Tibial nerve (tissue), 4 donors: ENCODE results near the gene ACTR5. TPM values are rescaled to one million over a fixed set of nuclear protein-coding genes. Genes with fewer than 3 reads are reported as not detected.

ENCODE experiments used
- DNase-seq, 2 donors: peaks; one replicate each; pipeline ENCODE4 v3.0.0-alpha.2; 2019; ENCODE audit warnings: low spot score in 2 of 2
- H3K27ac ChIP-seq, 4 donors: fragments of 200-600 bp; sonication (generic) in 3 of 4; one replicate each; pipeline ENCODE4 v1.5.1; 2017 to 2019; ENCODE audit warnings: mild to moderate bottlenecking in 1 of 4
- H3K27me3 ChIP-seq, 2 donors: fragments of 200-600 bp; sonication (generic) in 1 of 2; one replicate each; pipeline versions ENCODE4 v1.5.1 to v1.6.0; 2017 to 2019
- H3K36me3 ChIP-seq, 3 donors: fragments of 200-600 bp; sonication (generic); one replicate each; pipeline ENCODE4 v1.5.1; 2018 to 2019
- H3K4me1 ChIP-seq, 4 donors: fragments of 200-600 bp; sonication (generic) in 3 of 4; one replicate each; pipeline ENCODE4 v1.5.1; 2017 to 2019
- H3K4me3 ChIP-seq, 4 donors: fragments of 200-600 bp; sonication (generic) in 3 of 4; one replicate each; pipeline ENCODE4 v1.5.1; 2017 to 2019; ENCODE audit warnings: mild to moderate bottlenecking in 1 of 4, moderate library complexity in 1 of 4
- H3K9me3 ChIP-seq, 4 donors: fragments of 200-600 bp; sonication (generic) in 3 of 4; one replicate each; pipeline ENCODE4 v1.5.1; 2017 to 2019
- CTCF ChIP-seq, 5 experiments: fragments of 200-600 bp in 3 of 5; fragments of 450-650 bp in 2 of 5; sonication (generic) in 3 of 5; IDR thresholded peaks; one replicate each; pipeline ENCODE4 v1.5.1; 2016 to 2019; ENCODE audit warnings: antibody characterized with exemption in 5 of 5, mild to moderate bottlenecking in 3 of 5, moderate library complexity in 2 of 5
- EP300 ChIP-seq, 2 donors: sonication (generic); formaldehyde crosslinking; IDR thresholded peaks; one replicate each; pipeline ENCODE4 v1.6.1; 2017; ENCODE audit warnings: antibody characterized with exemption in 2 of 2, mild to moderate bottlenecking in 1 of 2
- POLR2A ChIP-seq, 2 donors: fragments of 450-650 bp; IDR thresholded peaks; one replicate each; pipeline ENCODE4 v1.6.1; 2017; ENCODE audit warnings: antibody characterized with exemption in 2 of 2, mild to moderate bottlenecking in 2 of 2, moderate library complexity in 2 of 2
- WGBS, 2 donors: methylation state at CpG; one replicate each; pipeline ENCODE4 v1.1.5; 2018; 5-methylcytosine and 5-hydroxymethylcytosine counted together
- total RNA-seq, 4 donors: library from RNA; depleted of rRNA; stranded (reverse); fragments of >200 nt; gene quantifications; one replicate each; pipeline ENCODE4 v1.1.0, GENCODE V29; 2016

ACTR5 gene
- total RNA-seq, 4 donors from 2014 or later = 14.7 to 19.0 (median 18.6) TPM

GRCh38 chr20:38725931-38726803 lies 22.1 kb upstream of the ACTR5 start:
- no peak for DNase-seq
- peaks cover 0 to 79% (median 6%) of the 10 kb centered on the region in 4 donors for H3K4me1 ChIP-seq
- peak in 1 of 5 experiments; percentile 15 for TF ChIP-seq CTCF (IDR thresholded peaks at IDR 0.05)
- no peak for TF ChIP-seq EP300 (IDR thresholded peaks at IDR 0.05)
- TF ChIP-seq POLR2A (IDR thresholded peaks at IDR 0.05) = no peak
- peaks cover 0 to 98% of the 10 kb centered on the region in 2 donors for H3K27me3 ChIP-seq
- no peaks in the 10 kb centered on the region for H3K36me3 ChIP-seq
- H3K27ac ChIP-seq = no peak overlapping the region
- 5 to 8% methylated on average over 27 to 52 of the region's 53 CpGs for WGBS, 2 donors
- H3K4me3 ChIP-seq = no peak overlapping the region
- no peaks in the 10 kb centered on the region for H3K9me3 ChIP-seq

GRCh38 chr20:38726804-38727606 lies 21.3 kb upstream of the ACTR5 start:
- H3K4me1 ChIP-seq = peaks cover 0 to 86% (median 10%) of the 10 kb centered on the region in 4 donors

GRCh38 chr20:38727607-38728190 lies 20.6 kb upstream of the ACTR5 start:
- DNase-seq = no peak
- H3K9me3 ChIP-seq = no peaks in the 10 kb centered on the region
- H3K27ac ChIP-seq = no peak overlapping the region
- 5% methylated on average over 20 to 44 of the region's 46 CpGs for WGBS, 2 donors
- peaks cover 0 to 86% (median 10%) of the 10 kb centered on the region in 4 donors for H3K4me1 ChIP-seq
- peaks cover 0 to 99% of the 10 kb centered on the region in 2 donors for H3K27me3 ChIP-seq
- no peak overlapping the region for H3K4me3 ChIP-seq
- no peaks in the 10 kb centered on the region for H3K36me3 ChIP-seq
- TF ChIP-seq POLR2A (IDR thresholded peaks at IDR 0.05) (no peak), EP300 (IDR thresholded peaks at IDR 0.05) (no peak), CTCF (IDR thresholded peaks at IDR 0.05) (no peak)

More at GRCh38 chr20:38726804-38727606, 21.3 kb upstream of the ACTR5 start:
- Histone ChIP-seq H3K4me3 (no peak overlapping the region), H3K9me3 (no peaks in the 10 kb centered on the region), H3K27me3 (peaks cover 0 to 99% of the 10 kb centered on the region in 2 donors), H3K27ac (no peak overlapping the region), H3K36me3 (no peaks in the 10 kb centered on the region)
- TF ChIP-seq CTCF (IDR thresholded peaks at IDR 0.05) (no peak), EP300 (IDR thresholded peaks at IDR 0.05) (no peak), POLR2A (IDR thresholded peaks at IDR 0.05) (no peak)
- DNase-seq = no peak
- WGBS, 2 donors = 2 to 5% methylated on average over 43 of the region's 43 CpGs

- Histone ChIP-seq H3K27me3 (peaks cover 0 to 99% of the 10 kb centered on the region in 2 donors), H3K9me3 (no peaks in the 10 kb centered on the region), H3K4me1 (peaks cover 0 to 80% (median 10%) of the 10 kb centered on the region in 4 donors), H3K4me3 (no peak overlapping the region), H3K36me3 (no peaks in the 10 kb centered on the region), H3K27ac (no peak overlapping the region)
- TF ChIP-seq CTCF (IDR thresholded peaks at IDR 0.05) (no peak), POLR2A (IDR thresholded peaks at IDR 0.05) (no peak), EP300 (IDR thresholded peaks at IDR 0.05) (no peak)
- WGBS, 2 donors = 2 to 5% methylated on average over 53 to 54 of the region's 56 CpGs
- DNase-seq = no peak
These were observed 20.0 kb upstream of the ACTR5 start for GRCh38 chr20:38728191-38728781.
